ENCODE results near the gene CAMTA1.

Gene CAMTA1

DNA sequence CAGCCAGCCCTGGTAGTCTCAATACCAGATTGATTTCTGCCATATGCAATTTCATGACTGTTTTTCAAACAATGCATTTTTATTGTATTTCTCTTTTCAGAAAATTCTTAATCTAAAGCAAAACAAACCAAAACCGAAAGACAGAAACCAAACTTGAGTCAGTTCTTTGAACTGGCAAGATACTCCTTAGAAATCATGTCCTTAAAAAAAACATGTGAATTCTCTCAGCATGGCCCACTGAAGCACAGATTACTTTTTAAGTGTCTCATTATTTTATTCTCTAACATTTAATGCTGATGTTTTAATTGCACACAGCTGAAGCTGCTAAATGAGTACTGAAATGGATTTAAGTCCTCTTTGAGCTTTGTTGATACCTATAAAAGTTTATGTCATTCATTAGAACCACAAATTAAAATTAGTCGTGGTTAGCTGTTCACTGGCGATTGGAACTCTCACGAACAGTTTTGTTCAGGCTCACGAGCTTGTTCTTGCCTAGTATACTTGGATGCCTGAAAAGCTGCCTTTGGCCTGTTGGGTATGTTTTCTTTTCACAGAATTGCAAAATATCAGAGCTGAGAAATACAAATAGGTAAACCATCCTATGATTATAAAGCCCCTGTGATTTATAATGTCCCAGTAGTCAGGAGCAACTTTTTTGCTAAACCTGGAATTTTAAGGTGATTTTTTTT lies 87.5 kb downstream of the CAMTA1 start:
- DNase-seq (ENCODE audit: low read depth in 3 of 3, low spot score in 1 of 3), result no peak

- DNase-seq (ENCODE audit: low read depth in 3 of 3, low spot score in 1 of 3), result no peak
Measured at GRCh38 chr1:6873298-6874015, 88.2 kb downstream of the CAMTA1 start.

GRCh38 chr1:6874298-6874697 lies 89.0 kb downstream of the CAMTA1 start:
- no peak for DNase-seq (ENCODE audit: low read depth in 3 of 3, low spot score in 1 of 3)

DNA sequence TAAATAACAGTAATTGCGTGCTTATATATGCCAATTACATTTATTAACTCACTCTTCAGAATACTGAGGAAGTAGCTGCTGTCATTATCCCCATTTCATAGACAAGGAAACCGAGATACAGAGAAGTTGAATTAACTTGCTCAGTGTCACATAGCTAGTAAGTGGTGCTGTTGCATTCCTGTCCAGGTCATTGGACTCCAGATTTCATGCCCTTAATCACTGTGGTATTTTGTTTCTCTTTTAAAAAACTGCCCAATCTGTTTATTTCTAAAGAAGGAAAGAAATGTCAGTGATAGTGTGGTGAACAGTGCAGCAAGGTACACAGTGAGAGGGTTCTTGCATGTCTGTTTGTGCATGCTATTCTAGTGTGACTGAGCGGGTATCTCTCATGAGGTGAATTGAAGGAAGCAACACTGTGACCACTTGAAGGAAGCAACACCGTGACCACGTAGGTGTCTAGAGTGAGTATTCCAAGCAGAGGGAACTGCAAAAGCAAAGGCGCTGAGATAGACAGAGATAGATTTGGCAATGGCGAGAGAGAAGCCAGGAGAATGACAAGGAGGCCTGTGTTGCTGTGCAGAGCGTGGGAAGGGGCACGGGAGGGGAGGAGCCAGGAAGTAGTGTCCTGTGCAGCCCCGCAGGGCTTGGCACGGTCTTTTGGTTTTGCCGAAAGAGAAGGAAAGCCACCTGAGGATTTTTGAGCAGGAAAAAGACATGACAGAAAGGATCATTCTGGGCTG lies 95.9 kb downstream of the CAMTA1 start:
- no peak for DNase-seq (ENCODE audit: low read depth in 3 of 3, low spot score in 1 of 3)

DNA sequence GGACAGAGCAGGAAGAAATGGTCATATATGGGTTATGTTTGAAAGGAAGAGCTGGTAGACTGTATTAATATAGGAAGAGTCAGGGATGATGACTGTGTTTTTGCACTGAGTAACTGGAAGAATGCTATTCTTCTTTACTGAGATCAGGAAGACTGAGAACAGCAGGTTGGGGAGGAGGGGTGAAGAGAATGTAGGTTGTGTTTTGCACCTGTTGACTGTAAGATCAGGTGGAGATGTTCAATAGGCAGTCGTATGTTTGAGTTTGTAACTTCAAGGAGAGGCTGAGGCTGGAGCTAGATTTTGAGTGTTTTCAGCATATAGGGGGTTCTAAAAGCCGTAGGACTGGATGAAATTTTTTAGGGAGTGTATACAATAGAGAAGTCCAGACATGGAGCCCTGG lies 97.2 kb downstream of the CAMTA1 start:
- no peak for DNase-seq (ENCODE audit: low read depth in 3 of 3, low spot score in 1 of 3)

DNA sequence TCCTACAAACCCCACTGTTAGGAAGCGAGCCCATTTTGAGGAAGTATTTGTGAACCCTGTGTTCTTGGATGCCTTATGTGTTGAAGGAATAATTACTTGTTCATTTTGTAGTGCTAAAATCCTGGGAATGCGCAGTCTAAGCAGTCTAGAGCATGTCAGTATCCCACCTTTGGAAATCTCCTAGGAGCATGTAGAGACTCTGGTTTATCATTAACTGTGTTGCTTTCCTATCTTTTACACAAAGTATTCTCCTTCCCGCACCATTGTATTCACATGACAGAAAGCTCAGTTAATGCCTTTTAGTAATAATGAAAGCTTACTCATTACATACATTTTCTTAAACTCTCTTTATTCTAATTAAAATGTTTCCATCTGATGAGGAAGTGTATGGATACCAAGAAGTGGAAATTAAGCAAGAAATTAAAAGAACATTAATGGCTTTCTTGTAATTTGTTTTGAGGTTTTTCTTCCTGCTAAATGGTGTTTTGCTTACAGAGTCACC lies 99.4 kb downstream of the CAMTA1 start:
- no peak for DNase-seq (ENCODE audit: low read depth in 3 of 3, low spot score in 1 of 3)

GRCh38 chr1:6885426-6885825 lies 100.2 kb downstream of the CAMTA1 start:
- no peak for DNase-seq (ENCODE audit: low read depth in 3 of 3, low spot score in 1 of 3)

- DNase-seq (ENCODE audit: low read depth in 3 of 3, low spot score in 1 of 3), result no peak
Measured at GRCh38 chr1:6886523-6886922, 101.3 kb downstream of the CAMTA1 start.

- DNase-seq (ENCODE audit: low read depth in 3 of 3, low spot score in 1 of 3), result no peak
Measured at GRCh38 chr1:6888268-6888667, 103.0 kb downstream of the CAMTA1 start.

- no peak for DNase-seq (ENCODE audit: low read depth in 3 of 3, low spot score in 1 of 3)
Measured at GRCh38 chr1:6888870-6889269, 103.6 kb downstream of the CAMTA1 start.

DNA sequence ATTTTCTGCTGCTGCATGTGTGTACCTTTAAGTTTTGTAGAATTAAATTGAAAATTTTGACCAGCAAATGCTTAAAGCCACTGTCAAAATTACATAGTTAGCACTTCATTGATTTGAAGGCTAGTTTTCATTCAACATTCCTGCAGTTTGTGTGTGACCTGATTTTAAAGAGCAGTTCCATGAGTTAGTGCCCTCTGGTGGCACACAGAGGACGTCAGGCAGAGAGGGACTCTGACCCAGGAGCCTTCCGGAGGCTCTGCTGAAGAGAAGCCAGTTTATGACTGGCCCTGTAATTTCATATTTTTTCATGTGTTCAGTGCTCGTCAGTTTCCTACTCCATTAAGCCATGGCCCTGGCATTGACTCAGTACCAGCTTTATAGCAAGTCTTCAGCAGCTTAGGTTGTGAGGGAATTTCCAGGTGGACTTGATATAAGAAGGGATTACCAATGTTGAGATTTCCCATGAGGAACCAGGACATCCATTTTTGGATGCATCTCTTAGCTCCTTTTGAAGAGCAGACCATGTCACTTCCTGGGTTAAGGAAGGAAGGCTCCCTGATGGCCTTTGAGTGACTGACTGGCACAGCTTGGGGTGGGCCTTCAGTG lies 104.7 kb downstream of the CAMTA1 start:
- DNase-seq (ENCODE audit: low read depth in 3 of 3, low spot score in 1 of 3), result peak in 1 of 3 donors; percentile 8

- DNase-seq (ENCODE audit: low read depth in 3 of 3, low spot score in 1 of 3), result no peak
Measured at GRCh38 chr1:6890686-6891085, 105.4 kb downstream of the CAMTA1 start.

DNA sequence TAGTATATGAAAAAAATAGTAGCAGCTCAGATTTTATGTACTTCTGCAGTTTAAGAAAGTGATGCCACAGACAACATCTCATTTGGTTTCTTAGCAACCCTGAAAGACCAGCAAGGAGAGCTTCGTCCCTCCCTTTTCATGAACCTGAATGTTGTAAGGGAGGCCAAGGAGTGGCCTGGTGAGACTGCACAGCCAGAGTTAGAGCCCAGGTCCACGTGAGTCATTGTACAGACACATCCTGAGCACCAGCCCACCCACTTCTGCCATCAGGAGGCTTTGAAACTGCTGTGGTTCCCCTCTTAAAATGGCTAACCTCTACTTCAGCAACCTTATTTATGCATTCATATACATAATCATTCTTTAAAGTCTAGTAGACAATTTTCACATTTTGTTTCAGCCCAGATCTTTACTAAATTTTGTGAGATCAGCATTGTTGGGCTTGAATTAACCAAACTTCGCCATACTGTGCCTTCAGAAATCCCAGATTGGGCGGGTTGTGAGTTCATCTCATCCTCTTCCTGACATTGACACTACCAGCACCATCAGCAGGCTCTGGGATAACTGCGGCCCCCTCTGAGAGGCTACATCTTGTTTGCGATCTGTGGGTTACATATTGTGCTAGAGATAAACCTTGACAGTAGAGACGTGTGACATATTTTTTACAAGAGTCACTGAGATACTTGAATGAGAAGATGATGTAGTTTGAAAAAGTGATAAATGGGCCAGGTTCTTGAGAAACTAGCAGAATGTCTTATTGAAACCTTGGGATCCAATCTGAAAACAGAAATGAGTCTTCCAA lies 106.7 kb downstream of the CAMTA1 start:
- peak in 1 of 3 donors; percentile 5 for DNase-seq (ENCODE audit: low read depth in 3 of 3, low spot score in 1 of 3)

DNA sequence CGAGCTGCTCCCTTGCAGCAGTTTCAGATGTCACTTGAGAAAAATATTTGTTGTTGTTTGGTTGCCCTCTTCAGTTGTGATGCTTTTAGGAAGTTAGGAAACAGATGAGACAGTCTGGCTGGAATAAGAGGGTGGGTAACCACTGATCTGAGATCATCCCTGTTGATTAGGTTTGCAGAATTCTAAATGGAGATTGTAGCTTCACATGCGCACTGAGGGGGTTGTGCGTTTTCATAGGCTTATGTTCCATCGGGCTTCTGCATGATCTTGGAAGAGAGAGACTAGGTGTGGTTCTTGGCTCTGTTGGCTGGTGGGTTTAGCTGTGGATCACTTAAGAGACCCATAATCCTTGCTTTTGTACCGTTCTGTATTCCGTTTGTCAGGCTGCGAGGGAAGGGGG lies 108.1 kb downstream of the CAMTA1 start:
- DNase-seq (ENCODE audit: low read depth in 3 of 3, low spot score in 1 of 3), result no peak

GRCh38 chr1:6897138-6897537 lies 111.9 kb downstream of the CAMTA1 start:
- DNase-seq (ENCODE audit: low read depth in 3 of 3, low spot score in 1 of 3), result no peak

- DNase-seq (ENCODE audit: low read depth in 3 of 3, low spot score in 1 of 3), result no peak
Measured at GRCh38 chr1:6898974-6899539, 113.8 kb downstream of the CAMTA1 start.

DNA sequence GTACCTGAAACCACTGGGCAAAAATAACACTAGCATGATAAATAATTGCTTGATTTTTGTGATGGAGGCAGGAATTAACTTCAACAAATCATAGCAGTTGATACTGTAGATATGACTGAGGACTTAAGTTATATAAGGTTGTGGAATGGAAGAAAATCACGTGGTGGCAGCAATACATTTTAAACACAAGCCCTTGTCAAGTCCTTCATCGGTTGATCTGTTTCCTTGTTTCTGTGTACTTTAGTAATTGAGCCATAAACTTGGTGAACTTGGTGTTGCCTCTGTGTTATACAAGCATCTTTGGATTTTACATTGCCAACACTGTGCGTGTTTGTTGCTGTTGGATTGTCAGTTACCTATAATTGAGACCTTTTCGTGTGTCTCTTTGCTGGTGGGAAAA lies 114.4 kb downstream of the CAMTA1 start:
- DNase-seq (ENCODE audit: low read depth in 3 of 3, low spot score in 1 of 3), result no peak

GRCh38 chr1:6902153-6902552 lies 116.9 kb downstream of the CAMTA1 start:
- DNase-seq (ENCODE audit: low read depth in 3 of 3, low spot score in 1 of 3), result no peak

DNA sequence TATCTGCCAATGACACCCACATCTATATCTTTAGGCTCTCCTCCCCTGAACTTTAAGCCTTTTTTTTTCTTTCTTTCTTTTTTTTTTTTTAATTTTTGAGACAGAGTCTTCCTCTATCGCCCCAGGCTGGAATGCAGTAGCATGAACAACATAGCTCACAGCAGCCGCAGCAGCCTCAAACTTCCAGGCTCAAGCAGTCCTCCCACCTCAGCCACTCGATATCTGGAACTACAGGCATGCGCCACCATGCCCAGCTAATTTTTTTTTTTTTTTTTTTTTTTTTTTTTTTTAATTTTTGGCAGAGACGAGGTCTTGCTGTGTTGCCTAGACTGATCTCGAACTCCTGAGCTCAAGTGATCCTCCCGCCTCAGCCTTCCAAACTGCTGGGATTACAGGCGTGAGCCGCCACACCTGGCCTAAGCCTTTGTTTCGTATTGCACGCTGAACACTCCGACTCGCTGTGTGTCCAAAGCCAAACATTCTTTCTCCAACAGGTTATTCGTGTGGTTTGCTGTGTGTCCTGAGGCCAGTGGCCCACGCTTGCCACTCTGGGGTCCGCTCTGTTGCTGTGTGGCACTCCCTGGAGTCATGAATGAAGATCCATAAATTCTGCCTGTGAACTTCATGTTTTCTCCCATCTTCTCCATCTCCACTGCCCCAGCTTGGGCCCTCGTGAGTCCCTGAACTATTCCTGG lies 119.4 kb downstream of the CAMTA1 start:
- DNase-seq (ENCODE audit: low read depth in 3 of 3, low spot score in 1 of 3), result no peak

DNA sequence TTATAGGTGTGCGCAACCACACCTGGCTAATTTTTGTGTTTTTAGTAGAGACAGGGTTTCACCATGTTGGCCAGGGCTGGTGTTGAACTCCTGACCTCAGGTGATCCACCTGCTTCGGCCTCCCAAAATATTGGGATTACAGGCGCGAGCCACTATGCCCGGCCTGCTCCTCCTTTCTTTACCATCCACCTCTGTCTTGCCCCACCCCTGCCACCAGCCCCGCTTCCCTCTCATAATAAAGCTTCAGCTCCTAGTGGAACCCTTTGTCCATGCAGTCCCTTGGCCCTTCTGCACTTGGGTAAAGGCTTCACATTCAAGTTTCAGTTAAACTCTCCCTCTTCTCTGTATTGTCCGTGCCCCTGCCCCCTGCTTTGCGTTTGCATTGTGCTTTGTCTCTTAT lies 120.1 kb downstream of the CAMTA1 start:
- no peak for DNase-seq (ENCODE audit: low read depth in 3 of 3, low spot score in 1 of 3)

Data from stimulated activated CD4-positive, alpha-beta T cell treated with anti-CD3 and anti-CD28 coated beads, TNF-alpha, amount 100 ng/mL, for 1 hour (primary cell).